IMR-90 (cell line): ENCODE data around the gene MT1E.

Experiments used
- CEBPB ChIP-seq: IDR thresholded peaks from 2 replicates; pipeline ENCODE4 v1.6.1; 2012; ENCODE audit warnings: low read depth, low read length, improper control_type of control experiment
- CHD1 ChIP-seq: IDR thresholded peaks from 2 replicates; pipeline ENCODE4 v1.6.1; 2012; ENCODE audit warnings: low read depth, low read length, improper control_type of control experiment
- ELK1 ChIP-seq: fragments of 150-350 bp; IDR thresholded peaks from 2 replicates; pipeline ENCODE4 v1.6.1; 2016; ENCODE audit warnings: low read depth, mild to moderate bottlenecking, low read length, moderate library complexity, borderline replicate concordance
- FOS ChIP-seq: fragments of 150-350 bp; IDR thresholded peaks from 2 replicates; pipeline ENCODE4 v1.6.1; 2016; ENCODE audit warnings: low read depth, low read length
- MAFK ChIP-seq: IDR thresholded peaks from 2 replicates; pipeline ENCODE4 v1.6.1; 2012; ENCODE audit warnings: low read depth, low read length, improper control_type of control experiment
- MAZ ChIP-seq: IDR thresholded peaks from 2 replicates; pipeline ENCODE4 v1.6.1; 2012; ENCODE audit warnings: low read depth, mild to moderate bottlenecking, low read length, improper control_type of control experiment, moderate library complexity, borderline replicate concordance
- MXI1 ChIP-seq: IDR thresholded peaks from 2 replicates; pipeline ENCODE4 v1.6.1; 2012; ENCODE audit warnings: low read depth, mild to moderate bottlenecking, low read length, moderate library complexity, borderline replicate concordance
- NFE2L2 ChIP-seq: fragments of 150-350 bp; IDR thresholded peaks from 2 replicates; pipeline ENCODE4 v1.6.1; 2016; ENCODE audit warnings: low read depth, mild to moderate bottlenecking, low read length
- POLR2A ChIP-seq: IDR thresholded peaks from 2 replicates; pipeline ENCODE4 v1.6.1; 2012; ENCODE audit warnings: mild to moderate bottlenecking, low read depth, low read length
- RAD21 ChIP-seq: IDR thresholded peaks from 2 replicates; pipeline ENCODE4 v1.6.1; 2012; ENCODE audit warnings: low read length, improper control_type of control experiment
- RFX5 ChIP-seq: IDR thresholded peaks from 2 replicates; pipeline ENCODE4 v1.8.0; 2012; ENCODE audit warnings: low read depth, mild to moderate bottlenecking, low read length, moderate library complexity
- SMC3 ChIP-seq: fragments of 150-350 bp; IDR thresholded peaks from 2 replicates; pipeline ENCODE4 v1.6.1; 2016; ENCODE audit warnings: low read depth, mild to moderate bottlenecking, antibody characterized with exemption, low read length, moderate library complexity
- USF2 ChIP-seq: fragments of 150-350 bp; IDR thresholded peaks from 2 replicates; pipeline ENCODE4 v1.6.1; 2017; ENCODE audit warnings: mild to moderate bottlenecking, antibody characterized with exemption, low read length, low read depth
- TF ChIP-seq, protein P1 (sequence below): conservative IDR thresholded peaks from 2 replicates; pipeline ENCODE4 v1.5.1; 2012; ENCODE audit warnings: mild to moderate bottlenecking, low read depth, low read length, improper control_type of control experiment

DNA sequence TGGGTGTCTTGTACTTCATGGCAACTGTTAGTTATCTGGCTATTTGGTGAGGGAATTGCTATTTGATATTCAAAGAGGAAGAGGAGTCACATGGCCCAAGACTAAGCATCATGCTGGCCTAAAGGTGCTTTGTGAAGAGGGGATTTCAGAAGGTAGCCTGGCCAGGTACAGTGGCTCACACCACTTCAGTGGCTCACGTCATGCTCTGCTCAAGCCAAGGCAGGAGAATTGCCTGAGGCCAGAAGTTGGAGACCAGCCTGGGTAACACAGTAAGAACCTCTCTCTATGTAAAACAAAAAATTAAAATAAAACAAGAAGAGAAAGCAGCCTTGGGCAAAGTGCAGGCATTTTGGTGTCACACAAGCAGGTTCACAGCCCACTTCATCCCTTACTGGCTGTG, 19.7 kb downstream of the MT1E start:
- no peak for TF ChIP-seq POLR2A
- TF ChIP-seq, protein P1, sequence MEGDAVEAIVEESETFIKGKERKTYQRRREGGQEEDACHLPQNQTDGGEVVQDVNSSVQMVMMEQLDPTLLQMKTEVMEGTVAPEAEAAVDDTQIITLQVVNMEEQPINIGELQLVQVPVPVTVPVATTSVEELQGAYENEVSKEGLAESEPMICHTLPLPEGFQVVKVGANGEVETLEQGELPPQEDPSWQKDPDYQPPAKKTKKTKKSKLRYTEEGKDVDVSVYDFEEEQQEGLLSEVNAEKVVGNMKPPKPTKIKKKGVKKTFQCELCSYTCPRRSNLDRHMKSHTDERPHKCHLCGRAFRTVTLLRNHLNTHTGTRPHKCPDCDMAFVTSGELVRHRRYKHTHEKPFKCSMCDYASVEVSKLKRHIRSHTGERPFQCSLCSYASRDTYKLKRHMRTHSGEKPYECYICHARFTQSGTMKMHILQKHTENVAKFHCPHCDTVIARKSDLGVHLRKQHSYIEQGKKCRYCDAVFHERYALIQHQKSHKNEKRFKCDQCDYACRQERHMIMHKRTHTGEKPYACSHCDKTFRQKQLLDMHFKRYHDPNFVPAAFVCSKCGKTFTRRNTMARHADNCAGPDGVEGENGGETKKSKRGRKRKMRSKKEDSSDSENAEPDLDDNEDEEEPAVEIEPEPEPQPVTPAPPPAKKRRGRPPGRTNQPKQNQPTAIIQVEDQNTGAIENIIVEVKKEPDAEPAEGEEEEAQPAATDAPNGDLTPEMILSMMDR, result no peak
- TF ChIP-seq SMC3, result no peak
- TF ChIP-seq USF2, result no peak
- no peak for TF ChIP-seq CHD1
- TF ChIP-seq MXI1, result no peak
- TF ChIP-seq RAD21, result no peak
- TF ChIP-seq MAFK, result no peak
- no peak for TF ChIP-seq RFX5
- no peak for TF ChIP-seq CEBPB
- TF ChIP-seq ELK1, result no peak
- no peak for TF ChIP-seq NFE2L2
- TF ChIP-seq FOS, result no peak
- TF ChIP-seq MAZ, result no peak
